Measurements from ENCODE around the gene MRFAP1L1.

DNA sequence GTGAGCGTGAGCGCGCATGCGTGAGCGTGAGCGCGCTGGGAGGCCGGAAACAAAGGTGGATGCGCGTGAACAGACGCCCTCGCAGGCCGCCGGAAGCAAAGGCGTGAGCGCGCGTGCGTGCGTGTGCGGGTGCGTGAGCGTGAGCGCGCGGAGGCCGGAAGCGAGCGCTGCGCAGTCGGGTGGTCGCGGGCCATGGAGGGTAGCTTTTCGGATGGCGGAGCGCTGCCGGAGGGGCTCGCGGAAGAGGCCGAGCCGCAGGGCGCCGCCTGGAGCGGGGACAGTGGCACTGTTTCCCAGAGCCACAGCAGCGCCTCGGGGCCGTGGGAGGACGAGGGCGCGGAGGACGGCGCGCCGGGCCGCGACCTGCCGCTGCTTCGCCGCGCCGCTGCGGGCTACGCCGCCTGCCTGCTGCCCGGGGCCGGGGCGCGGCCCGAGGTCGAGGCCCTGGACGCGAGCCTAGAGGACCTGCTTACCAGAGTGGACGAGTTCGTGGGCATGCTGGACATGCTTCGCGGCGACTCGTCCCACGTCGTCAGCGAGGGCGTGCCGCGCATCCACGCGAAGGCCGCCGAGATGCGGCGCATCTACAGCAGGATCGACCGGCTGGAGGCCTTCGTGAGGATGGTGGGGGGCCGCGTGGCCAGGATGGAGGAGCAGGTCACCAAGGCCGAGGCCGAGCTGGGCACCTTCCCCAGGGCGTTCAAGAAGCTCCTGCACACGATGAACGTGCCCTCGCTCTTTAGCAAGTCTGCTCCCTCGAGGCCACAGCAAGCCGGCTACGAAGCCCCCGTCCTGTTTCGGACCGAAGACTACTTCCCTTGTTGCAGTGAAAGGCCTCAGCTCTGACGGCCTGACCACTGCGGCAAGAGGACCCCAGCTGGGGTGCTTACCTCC is 6.6 kb upstream of the MRFAP1L1 start, which contains the start of gene BLOC1S4:
- TF ChIP-seq, protein P1, sequence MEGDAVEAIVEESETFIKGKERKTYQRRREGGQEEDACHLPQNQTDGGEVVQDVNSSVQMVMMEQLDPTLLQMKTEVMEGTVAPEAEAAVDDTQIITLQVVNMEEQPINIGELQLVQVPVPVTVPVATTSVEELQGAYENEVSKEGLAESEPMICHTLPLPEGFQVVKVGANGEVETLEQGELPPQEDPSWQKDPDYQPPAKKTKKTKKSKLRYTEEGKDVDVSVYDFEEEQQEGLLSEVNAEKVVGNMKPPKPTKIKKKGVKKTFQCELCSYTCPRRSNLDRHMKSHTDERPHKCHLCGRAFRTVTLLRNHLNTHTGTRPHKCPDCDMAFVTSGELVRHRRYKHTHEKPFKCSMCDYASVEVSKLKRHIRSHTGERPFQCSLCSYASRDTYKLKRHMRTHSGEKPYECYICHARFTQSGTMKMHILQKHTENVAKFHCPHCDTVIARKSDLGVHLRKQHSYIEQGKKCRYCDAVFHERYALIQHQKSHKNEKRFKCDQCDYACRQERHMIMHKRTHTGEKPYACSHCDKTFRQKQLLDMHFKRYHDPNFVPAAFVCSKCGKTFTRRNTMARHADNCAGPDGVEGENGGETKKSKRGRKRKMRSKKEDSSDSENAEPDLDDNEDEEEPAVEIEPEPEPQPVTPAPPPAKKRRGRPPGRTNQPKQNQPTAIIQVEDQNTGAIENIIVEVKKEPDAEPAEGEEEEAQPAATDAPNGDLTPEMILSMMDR (IDR thresholded peaks at IDR 0.05; ENCODE audit: low read depth, low read length, poor library complexity, severe bottlenecking): no peak
- no peak for TF ChIP-seq EZH2phosphoT487 (IDR thresholded peaks at IDR 0.05; ENCODE audit: borderline replicate concordance, low read length)

Data from DOHH2 (cell line).